ENCODE data around the gene PILRB. TPM values are rescaled to one million over a fixed set of nuclear protein-coding genes. Genes with fewer than 3 reads are reported as not detected.

The PILRB gene
- total RNA-seq, 1 experiment from 2014 or later, result 74.1 TPM

DNA sequence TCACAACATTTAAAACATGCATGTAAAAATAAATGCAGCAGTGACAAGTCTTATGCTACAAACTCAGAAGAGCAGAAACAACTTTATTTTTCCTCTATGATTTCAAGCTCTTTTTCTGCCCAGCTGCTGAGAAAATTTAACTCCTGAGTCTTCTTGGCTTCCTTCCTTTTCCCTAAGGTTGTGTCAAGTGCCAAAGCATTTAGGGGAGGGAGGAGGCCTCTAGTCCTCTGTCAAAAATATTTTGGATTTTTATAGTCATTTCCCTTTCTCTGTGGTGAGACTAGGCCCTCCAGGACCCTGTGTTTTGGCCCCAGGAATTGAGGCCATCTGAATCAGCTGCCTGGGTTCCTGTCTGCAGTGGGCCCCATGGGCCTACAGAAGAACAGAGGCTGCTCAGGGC, 11.0 kb upstream of the PILRB start:
- peaks cover 3% of the 10 kb centered on the region; the same call in 1 of the 2 replicates for H3K4me1 ChIP-seq (ENCODE audit: insufficient read depth, low read length)
- ChIA-PET CTCF (no interaction called here), POLR2A (ENCODE audit: unreplicated experiment) (no interaction called here)
- no peak overlapping the region for H3K27ac ChIP-seq (ENCODE audit: low read length)
- peaks cover 51% of the 10 kb centered on the region for H3K36me3 ChIP-seq (ENCODE audit: low read depth, low read length)
- H3K9me2 ChIP-seq (replicated peaks; ENCODE audit: low read length), result no peaks in the 10 kb centered on the region
- intact Hi-C loops (cut with micrococcal nuclease), result loop anchor here (10.0 kb wide), 1 partner anchor 72 kb away; no protein-coding TSS in a partner anchor
- no peak for TF ChIP-seq EZH2 (IDR thresholded peaks at IDR 0.05; ENCODE audit: low read length, unreplicated experiment)
- no peak for TF ChIP-seq EZH2phosphoT487 (IDR thresholded peaks at IDR 0.05; ENCODE audit: borderline replicate concordance, low read length)
- TF ChIP-seq, protein P1, sequence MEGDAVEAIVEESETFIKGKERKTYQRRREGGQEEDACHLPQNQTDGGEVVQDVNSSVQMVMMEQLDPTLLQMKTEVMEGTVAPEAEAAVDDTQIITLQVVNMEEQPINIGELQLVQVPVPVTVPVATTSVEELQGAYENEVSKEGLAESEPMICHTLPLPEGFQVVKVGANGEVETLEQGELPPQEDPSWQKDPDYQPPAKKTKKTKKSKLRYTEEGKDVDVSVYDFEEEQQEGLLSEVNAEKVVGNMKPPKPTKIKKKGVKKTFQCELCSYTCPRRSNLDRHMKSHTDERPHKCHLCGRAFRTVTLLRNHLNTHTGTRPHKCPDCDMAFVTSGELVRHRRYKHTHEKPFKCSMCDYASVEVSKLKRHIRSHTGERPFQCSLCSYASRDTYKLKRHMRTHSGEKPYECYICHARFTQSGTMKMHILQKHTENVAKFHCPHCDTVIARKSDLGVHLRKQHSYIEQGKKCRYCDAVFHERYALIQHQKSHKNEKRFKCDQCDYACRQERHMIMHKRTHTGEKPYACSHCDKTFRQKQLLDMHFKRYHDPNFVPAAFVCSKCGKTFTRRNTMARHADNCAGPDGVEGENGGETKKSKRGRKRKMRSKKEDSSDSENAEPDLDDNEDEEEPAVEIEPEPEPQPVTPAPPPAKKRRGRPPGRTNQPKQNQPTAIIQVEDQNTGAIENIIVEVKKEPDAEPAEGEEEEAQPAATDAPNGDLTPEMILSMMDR (conservative IDR thresholded peaks at IDR 0.05; ENCODE audit: low read depth, low read length), result no peak
- H2AFZ ChIP-seq (ENCODE audit: low read length), result no peak overlapping the region
- H3K79me2 ChIP-seq (ENCODE audit: low read length), result peaks cover 13% of the 10 kb centered on the region
- no peaks in the 10 kb centered on the region for H3F3A ChIP-seq (ENCODE audit: low read length, unreplicated experiment)
- peaks cover 11% of the 10 kb centered on the region; the same call in 1 of the 2 replicates for H4K20me1 ChIP-seq (ENCODE audit: low read length)
- ATAC-seq (no peak), DNase-seq (no peak)
- no peak overlapping the region for H3K4me3 ChIP-seq (ENCODE audit: low read length)
- H3K9me3 ChIP-seq (ENCODE audit: low read length), result no peaks in the 10 kb centered on the region
- no TSS peak for BruUV-seq (replicated peaks)
- no peaks in the 10 kb centered on the region for H3K27me3 ChIP-seq (ENCODE audit: low read length)
- H3K4me2 ChIP-seq (ENCODE audit: low read length), result no peak overlapping the region
- H3K9ac ChIP-seq (ENCODE audit: low read length), result no peak overlapping the region

DNA sequence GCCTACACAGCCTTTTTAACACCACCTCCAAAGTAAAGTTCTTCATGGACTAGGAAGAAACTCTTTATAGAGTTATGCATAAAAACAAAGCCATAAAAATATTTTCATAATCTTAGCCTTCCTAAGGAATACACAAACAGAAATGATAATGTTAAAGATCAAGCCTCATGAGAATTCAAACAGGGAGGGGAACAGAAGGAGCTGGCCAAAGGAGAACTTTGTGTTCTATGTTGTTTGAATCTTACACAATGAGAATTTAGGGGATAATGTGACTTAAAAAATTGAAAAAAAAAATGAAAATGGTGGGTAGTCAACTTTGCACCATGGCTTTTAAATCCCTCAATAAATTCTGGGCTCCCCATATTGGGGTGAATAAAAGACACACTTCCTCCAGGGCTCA, 9.1 kb upstream of the PILRB start:
- CTCF ChIA-PET, result no interaction called here
- POLR2A ChIA-PET (ENCODE audit: unreplicated experiment), result no interaction called here
- H4K20me1 ChIP-seq (ENCODE audit: low read length), result 0 out of 2 replicates have a peak, but pooled peaks cover 4% of the 10 kb centered on the region

DNA sequence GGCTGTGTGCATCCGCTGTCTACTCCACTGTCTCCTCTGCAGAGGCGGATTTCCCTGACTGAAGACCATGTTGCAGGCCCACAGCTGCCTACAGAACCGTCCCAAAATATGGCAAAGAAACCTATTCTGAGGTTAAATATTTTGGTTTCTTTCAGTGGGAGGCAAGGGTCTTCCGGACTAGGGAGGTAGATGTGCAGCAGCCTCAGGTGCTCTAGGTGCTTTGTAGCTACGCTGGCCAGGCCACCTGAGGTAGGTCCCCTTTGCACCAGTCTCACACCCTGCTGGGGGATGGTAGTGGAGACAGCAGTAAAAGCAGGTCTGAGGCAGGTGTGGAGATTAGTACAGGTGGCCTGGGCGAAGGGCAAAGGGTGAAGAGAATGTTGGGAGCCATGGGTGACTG, 8.2 kb upstream of the PILRB start:
- TF ChIP-seq, protein P1 (conservative IDR thresholded peaks at IDR 0.05; ENCODE audit: low read depth, low read length), result no peak
- TF ChIP-seq EZH2 (IDR thresholded peaks at IDR 0.05; ENCODE audit: low read length, unreplicated experiment) (no peak), EZH2phosphoT487 (IDR thresholded peaks at IDR 0.05; ENCODE audit: borderline replicate concordance, low read length) (no peak)
- DNase-seq, result no peak
- Histone ChIP-seq H3K4me2 (ENCODE audit: low read length) (no peak overlapping the region), H3F3A (ENCODE audit: low read length, unreplicated experiment) (no peaks in the 10 kb centered on the region), H4K20me1 (ENCODE audit: low read length) (0 out of 2 replicates have a peak, but pooled peaks cover 4% of the 10 kb centered on the region), H3K27me3 (ENCODE audit: low read length) (no peaks in the 10 kb centered on the region), H3K9ac (ENCODE audit: low read length) (no peak overlapping the region), H3K4me3 (ENCODE audit: low read length) (no peak overlapping the region), H3K9me3 (ENCODE audit: low read length) (no peaks in the 10 kb centered on the region), H3K27ac (ENCODE audit: low read length) (no peak overlapping the region), H3K36me3 (ENCODE audit: low read depth, low read length) (peaks cover 46% of the 10 kb centered on the region), H3K4me1 (ENCODE audit: insufficient read depth, low read length) (no peaks in the 10 kb centered on the region), H2AFZ (ENCODE audit: low read length) (no peak overlapping the region), H3K9me2 (replicated peaks; ENCODE audit: low read length) (no peaks in the 10 kb centered on the region), H3K79me2 (ENCODE audit: low read length) (0 out of 2 replicates have a peak, but pooled peaks cover 3% of the 10 kb centered on the region)
- intact Hi-C loops (cut with micrococcal nuclease), result loop anchor here (10.0 kb wide), 2 partner anchors 55 to 75 kb away; no protein-coding TSS in a partner anchor
- ChIA-PET CTCF (no interaction called here), POLR2A (ENCODE audit: unreplicated experiment) (no interaction called here)
- no peak for ATAC-seq
- no TSS peak for BruUV-seq (replicated peaks)

More for the DNA sequence above, 9.1 kb upstream of the PILRB start:
- TF ChIP-seq EZH2 (IDR thresholded peaks at IDR 0.05; ENCODE audit: low read length, unreplicated experiment) (no peak), EZH2phosphoT487 (IDR thresholded peaks at IDR 0.05; ENCODE audit: borderline replicate concordance, low read length) (no peak)
- TF ChIP-seq, protein P1 (conservative IDR thresholded peaks at IDR 0.05; ENCODE audit: low read depth, low read length), result no peak
- intact Hi-C loops (cut with micrococcal nuclease), result loop anchor here (10.0 kb wide), 1 partner anchor 74 kb away; no protein-coding TSS in a partner anchor
- Histone ChIP-seq H3F3A (ENCODE audit: low read length, unreplicated experiment) (no peaks in the 10 kb centered on the region), H3K27ac (ENCODE audit: low read length) (no peak overlapping the region), H3K4me1 (ENCODE audit: insufficient read depth, low read length) (no peaks in the 10 kb centered on the region), H2AFZ (ENCODE audit: low read length) (no peak overlapping the region), H3K4me3 (ENCODE audit: low read length) (no peak overlapping the region), H3K9me2 (replicated peaks; ENCODE audit: low read length) (no peaks in the 10 kb centered on the region), H3K36me3 (ENCODE audit: low read depth, low read length) (peaks cover 42% of the 10 kb centered on the region), H3K79me2 (ENCODE audit: low read length) (0 out of 2 replicates have a peak, but pooled peaks cover 3% of the 10 kb centered on the region), H3K9ac (ENCODE audit: low read length) (no peak overlapping the region), H3K27me3 (ENCODE audit: low read length) (no peaks in the 10 kb centered on the region), H3K4me2 (ENCODE audit: low read length) (no peak overlapping the region), H3K9me3 (ENCODE audit: low read length) (no peaks in the 10 kb centered on the region)
- no TSS peak for BruUV-seq (replicated peaks)
- no peak for ATAC-seq
- no peak for DNase-seq

All from PC-3 (cell line).